ENCODE measurements around the gene ZNF35.
"Not testable (repeated sequence)": the region's sequence is repeated elsewhere in the genome, so short reads cannot be mapped to it uniquely, and the experiment has no call there.

ZNF35 gene

GRCh38 chr3:44648564-44649229 lies at the start of gene ZNF35:
Gene ZNF35, plus strand, starts transcription at chr3:44648732. Its CDS starts 2,336 bp downstream, at chr3:44651068.
- peak; percentile 94 for DNase-seq (ENCODE audit: low read depth)

GRCh38 chr3:44601749-44602148 lies 46.8 kb upstream of the ZNF35 start:
- DNase-seq (ENCODE audit: low read depth): no peak

- no peak for DNase-seq (ENCODE audit: low read depth)
Measured at GRCh38 chr3:44612678-44613077, 35.9 kb upstream of the ZNF35 start.

GRCh38 chr3:44624749-44625480 lies 23.6 kb upstream of the ZNF35 start, which contains the start of gene ZNF197:
Gene ZNF197, plus strand, starts transcription at chr3:44625036. Its CDS starts 4,119 bp downstream, at chr3:44629155.
- DNase-seq (ENCODE audit: low read depth): peak; percentile 95

GRCh38 chr3:44628716-44629115 lies 19.8 kb upstream of the ZNF35 start:
- DNase-seq (ENCODE audit: low read depth): no peak

- no peak for DNase-seq (ENCODE audit: low read depth)
Measured at GRCh38 chr3:44632193-44632592, 16.3 kb upstream of the ZNF35 start.

GRCh38 chr3:44642337-44642736 lies 6.2 kb upstream of the ZNF35 start:
- no peak for DNase-seq (ENCODE audit: low read depth)

GRCh38 chr3:44643024-44643423 lies 5.5 kb upstream of the ZNF35 start:
- DNase-seq (ENCODE audit: low read depth): no peak

- DNase-seq (ENCODE audit: low read depth): no peak
Measured at GRCh38 chr3:44647771-44648170, 761 bp upstream of the ZNF35 start.

GRCh38 chr3:44649709-44650108 lies 1.2 kb downstream of the ZNF35 start:
- no peak for DNase-seq (ENCODE audit: low read depth)

- no peak for DNase-seq (ENCODE audit: low read depth)
Measured at GRCh38 chr3:44654039-44654438, 5.5 kb downstream of the ZNF35 start.

GRCh38 chr3:44659015-44659414 lies 10.5 kb downstream of the ZNF35 start:
- no peak for DNase-seq (ENCODE audit: low read depth)

- DNase-seq (ENCODE audit: low read depth): no peak
Measured at GRCh38 chr3:44659434-44659833, 10.9 kb downstream of the ZNF35 start.

- no peak for DNase-seq (ENCODE audit: low read depth)
Measured at GRCh38 chr3:44661189-44661588, 12.7 kb downstream of the ZNF35 start.

- no peak for DNase-seq (ENCODE audit: low read depth)
Measured at GRCh38 chr3:44665173-44665572, 16.6 kb downstream of the ZNF35 start.

GRCh38 chr3:44666346-44666745 lies 17.8 kb downstream of the ZNF35 start:
- no peak for DNase-seq (ENCODE audit: low read depth)

- no peak for DNase-seq (ENCODE audit: low read depth)
Measured at GRCh38 chr3:44669760-44670159, 21.2 kb downstream of the ZNF35 start.

- DNase-seq (ENCODE audit: low read depth): not testable (repeated sequence)
Measured at GRCh38 chr3:44673466-44673865, 24.9 kb downstream of the ZNF35 start.

- DNase-seq (ENCODE audit: low read depth): peak; percentile 11
Measured at GRCh38 chr3:44674211-44674610, 25.7 kb downstream of the ZNF35 start.

GRCh38 chr3:44678480-44679116 lies 30.1 kb downstream of the ZNF35 start:
- DNase-seq (ENCODE audit: low read depth): no peak

- peak; percentile 16 for DNase-seq (ENCODE audit: low read depth)
Measured at GRCh38 chr3:44680921-44681455, 32.5 kb downstream of the ZNF35 start.

GRCh38 chr3:44682182-44682896 lies 33.8 kb downstream of the ZNF35 start:
- DNase-seq (ENCODE audit: low read depth): peak; percentile 82

All from ELR (cell line).